Spinal cord (tissue), 10 donors: Measurements from ENCODE around the gene NFYB. TPM values are rescaled to one million over a fixed set of nuclear protein-coding genes. Genes with fewer than 3 reads are reported as not detected.

Experiments
- DNase-seq, 6 donors: peaks; one replicate each; pipeline versions ENCODE4 v3.0.0 to v3.0.0-alpha.2; 2013 to 2015; ENCODE audit warnings: low spot score in 6 of 6, low read depth in 4 of 6
- H3K27ac ChIP-seq: one replicate; pipeline ENCODE4 v1.5.1; 2013; ENCODE audit warnings: low read depth, low read length, control low read depth
- H3K27me3 ChIP-seq: one replicate; pipeline ENCODE4 v1.6.1; 2013; ENCODE audit warnings: low read length; ENCODE audit not compliant: control insufficient read depth, insufficient read depth
- H3K36me3 ChIP-seq: one replicate; pipeline ENCODE4 v1.6.1; 2013; ENCODE audit warnings: low read length; ENCODE audit not compliant: control insufficient read depth, insufficient read depth
- H3K4me1 ChIP-seq: one replicate; pipeline ENCODE4 v1.6.1; 2013; ENCODE audit warnings: low read length; ENCODE audit not compliant: control insufficient read depth, insufficient read depth
- H3K4me3 ChIP-seq: one replicate; pipeline ENCODE4 v1.5.1; 2013; ENCODE audit warnings: low read depth, low read length, control low read depth
- H3K9me3 ChIP-seq: one replicate; pipeline ENCODE4 v1.6.1; 2013; ENCODE audit warnings: low read length; ENCODE audit not compliant: control insufficient read depth, insufficient read depth
- WGBS: methylation state at CpG from one replicate; pipeline ENCODE4 v1.1.5; 2013; ENCODE audit warnings: missing lambda C conversion rate; ENCODE audit not compliant: insufficient coverage; 5-methylcytosine and 5-hydroxymethylcytosine counted together
- long read RNA-seq, 4 donors: transcript quantifications; one replicate each; lab custom pipeline, GENCODE V29; 2026
- polyA plus RNA-seq, 2 donors: library from polyadenylated mRNA; unstranded; fragments of 120-200 nt; gene quantifications; one replicate each; pipeline ENCODE4 v1.2.1, GENCODE V29; 2013; ENCODE audit not compliant: insufficient read length in 2 of 2
- total RNA-seq, 2 donors: library from RNA; depleted of rRNA in 1 of 2; stranded (reverse); fragments of 120-200 nt in 1 of 2; fragments of >200 nt in 1 of 2; gene quantifications; one replicate each; pipeline versions ENCODE4 v1.2.3 to v1.2.4, GENCODE V29; 2013 to 2014
- donor health status: healthy.

NFYB gene
- 10 to 100 TPM; 28.2 to 42.2 TPM for total RNA-seq
- 10 to 100 TPM; 61.3 to 74.7 TPM for polyA plus RNA-seq
- long read RNA-seq, donor 1, transcript NFYB-201 (8 exons, 3,512 nt) = major isoform, 10 of 13 reads
- long read RNA-seq, donor 1, partial matches to known transcripts = 0 of 13 reads
- long read RNA-seq, donor 1, other reads (novel, unspliced or antisense) = 0 of 13 reads
- long read RNA-seq, donor 2, partial matches to known transcripts = 0 of 5 reads
- long read RNA-seq, donor 2, other reads (novel, unspliced or antisense) = 0 of 5 reads
- long read RNA-seq, donor 3, partial matches to known transcripts = 0 of 5 reads
- long read RNA-seq, donor 3, other reads (novel, unspliced or antisense) = 0 of 5 reads
- long read RNA-seq, donor 4, transcript NFYB-201 (8 exons, 3,512 nt) = major isoform, 15 of 27 reads
- long read RNA-seq, donor 4, transcript NFYB-205 (8 exons, 1,727 nt) = minor isoform, 7 of 27 reads
- long read RNA-seq, donor 4, partial matches to known transcripts = 5 of 27 reads
- long read RNA-seq, donor 4, other reads (novel, unspliced or antisense) = 0 of 27 reads

DNA sequence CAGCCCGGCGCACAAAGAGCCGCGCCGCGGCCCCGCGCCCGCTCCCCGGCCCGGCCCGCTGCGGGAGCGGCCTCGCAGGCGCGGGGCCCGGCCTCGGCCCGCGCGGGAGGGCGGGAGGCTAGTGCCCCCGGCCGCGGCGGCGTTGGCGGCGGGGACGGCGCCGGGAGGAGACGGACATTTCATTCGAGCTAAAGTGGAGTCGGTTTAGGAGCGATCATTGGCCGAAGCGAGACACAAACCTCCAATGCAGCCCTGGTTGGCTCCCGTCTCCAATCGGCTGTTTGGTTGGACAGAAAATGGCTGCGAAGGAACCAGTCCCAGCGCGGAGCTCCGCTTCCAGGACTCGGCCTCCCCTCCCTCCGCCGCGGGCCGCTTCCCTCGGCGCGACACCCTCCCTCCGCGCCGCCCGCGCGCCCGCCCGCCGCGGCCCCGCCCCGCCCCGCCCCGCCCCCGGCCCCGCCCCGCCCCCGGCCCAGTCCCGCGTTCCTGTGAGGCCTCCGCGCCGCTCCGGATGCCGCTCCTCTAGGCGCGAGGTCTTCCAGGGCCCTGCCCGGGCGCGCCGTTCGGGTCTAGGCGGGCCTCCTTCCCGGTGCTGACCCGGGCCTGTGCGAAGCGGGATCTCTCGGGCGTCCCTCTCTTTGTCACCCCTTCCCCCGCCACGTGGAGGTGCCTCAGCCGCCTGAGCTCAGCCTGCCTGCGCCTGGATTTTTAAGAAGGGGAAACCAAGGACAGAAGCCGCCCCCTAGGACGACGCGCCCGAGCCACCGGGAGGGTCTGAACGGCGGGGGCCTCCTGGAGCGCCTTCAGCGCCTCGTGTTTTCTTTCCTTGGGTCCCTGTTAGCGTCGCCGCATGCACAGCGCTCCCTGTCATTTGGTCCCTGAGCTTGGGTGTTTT, at the start of gene NFYB:
TSS of gene NFYB (minus strand) at position 309 of the 895 bp plus-strand sequence. CDS start 2,757 bp downstream, outside the sequence.
- Histone ChIP-seq H3K4me1 (peaks cover 8% of the 10 kb centered on the region), H3K4me3 (peak within 1 kb of the TSS; percentile 68), H3K36me3 (peaks cover 3% of the 10 kb centered on the region), H3K27ac (peak within 1 kb of the TSS; percentile 88), H3K27me3 (no peaks in the 10 kb centered on the region), H3K9me3 (no peaks in the 10 kb centered on the region)
- WGBS = under 1% methylated on average over 88 of the region's 111 CpGs
- peak; percentile 88 to 99 (median 93) for DNase-seq

DNA sequence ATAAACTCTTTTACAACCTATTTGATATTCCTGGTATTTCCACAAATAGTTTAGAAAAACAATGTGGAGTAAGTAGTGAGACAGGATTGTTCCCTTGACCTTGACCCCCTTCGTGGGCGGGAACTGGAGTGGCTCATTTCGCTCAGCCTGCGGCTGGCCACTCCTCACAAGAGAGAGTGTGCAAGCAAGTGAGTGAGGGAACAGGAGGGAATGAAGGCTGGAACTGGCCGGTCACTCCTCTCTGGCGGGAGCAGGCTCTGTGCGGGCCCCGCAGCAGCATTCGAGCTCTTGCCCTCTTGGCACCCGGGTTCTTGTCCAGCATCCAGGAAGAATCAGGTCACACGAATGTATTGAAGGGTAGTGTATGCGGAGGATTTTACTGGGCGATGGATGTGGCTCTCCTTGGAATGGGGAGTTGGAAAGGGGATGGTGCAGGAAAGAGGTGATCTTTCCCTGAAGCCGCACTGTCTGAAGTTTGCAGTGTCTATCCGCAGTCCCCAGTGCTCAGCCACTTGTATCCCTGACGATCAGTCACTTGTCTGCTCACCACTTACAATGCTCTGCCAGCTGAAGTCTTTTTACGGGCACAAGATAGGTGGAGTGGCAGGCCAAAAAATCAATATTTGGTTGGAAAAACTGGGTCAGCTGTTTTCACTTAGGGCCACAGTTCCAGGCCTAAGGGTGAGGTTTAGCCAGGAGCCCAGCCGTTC, 49.6 kb upstream of the NFYB start:
- no peak overlapping the region for H3K4me3 ChIP-seq
- no peak overlapping the region for H3K27ac ChIP-seq
- no peaks in the 10 kb centered on the region for H3K36me3 ChIP-seq
- H3K27me3 ChIP-seq = no peaks in the 10 kb centered on the region
- DNase-seq = no peak
- H3K4me1 ChIP-seq = no peaks in the 10 kb centered on the region
- WGBS = over 99% methylated on average over 12 of the region's 18 CpGs
- H3K9me3 ChIP-seq = peaks cover 5% of the 10 kb centered on the region

DNA sequence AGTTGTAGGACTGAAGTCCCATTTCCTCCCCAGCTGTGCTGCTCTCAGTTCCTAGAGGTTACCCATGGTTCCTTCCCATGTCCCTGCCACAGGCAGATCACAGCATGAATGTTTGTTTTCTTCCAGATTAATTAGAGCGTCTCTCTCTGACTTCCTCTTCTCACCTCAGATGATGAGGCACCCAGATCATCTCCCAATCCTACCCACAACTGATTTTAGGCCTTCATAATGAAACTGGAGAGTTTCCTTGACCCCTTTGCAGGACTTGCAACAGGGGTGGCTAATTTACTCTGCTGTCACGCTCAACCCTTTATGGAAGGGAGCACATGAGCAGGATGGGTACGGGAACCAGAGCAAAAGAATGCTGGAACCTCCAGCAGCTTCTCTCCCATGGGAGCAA, 45.4 kb upstream of the NFYB start:
- H3K27me3 ChIP-seq = no peaks in the 10 kb centered on the region
- 81% methylated on average over 2 of the region's 3 CpGs for WGBS
- H3K4me3 ChIP-seq = no peak overlapping the region
- no peak overlapping the region for H3K27ac ChIP-seq
- no peaks in the 10 kb centered on the region for H3K36me3 ChIP-seq
- H3K9me3 ChIP-seq = peaks cover 5% of the 10 kb centered on the region
- H3K4me1 ChIP-seq = no peaks in the 10 kb centered on the region
- DNase-seq = no peak

DNA sequence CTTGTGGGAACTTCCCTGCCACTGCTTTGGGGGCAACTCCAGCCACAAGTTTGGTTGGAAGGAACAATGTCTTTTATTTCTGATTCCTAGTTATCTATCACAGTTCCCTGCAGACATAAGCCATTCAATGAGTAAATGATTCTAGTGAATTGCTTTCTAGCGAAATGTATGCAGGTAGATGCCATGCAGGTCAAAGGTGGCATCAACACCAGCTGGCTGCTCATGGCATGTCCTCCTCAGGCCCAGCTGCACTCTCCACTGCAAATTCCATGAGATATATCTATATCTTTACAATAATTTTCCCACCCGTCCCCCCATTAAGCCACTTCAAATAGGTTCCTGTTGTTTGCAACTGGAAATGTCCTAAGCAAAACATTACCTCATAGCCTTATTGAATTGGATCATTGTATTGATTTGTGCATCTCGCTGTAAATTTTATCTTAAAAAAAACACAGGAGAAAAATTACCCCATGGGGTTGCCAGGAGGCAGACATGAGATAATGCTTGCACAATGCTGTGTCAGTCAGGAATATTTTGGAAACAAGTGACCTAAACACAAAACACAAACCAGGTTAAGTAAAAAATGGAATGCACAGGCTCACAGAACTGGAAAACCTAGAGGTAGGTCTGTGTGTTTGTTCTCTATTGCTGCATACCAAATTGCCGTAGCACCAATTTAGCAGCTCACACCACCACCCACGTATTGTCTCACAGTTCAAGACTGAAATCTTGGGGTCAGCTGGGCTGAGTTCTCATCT, 44.8 kb upstream of the NFYB start:
- H3K4me1 ChIP-seq = peaks cover 3% of the 10 kb centered on the region
- WGBS = 100% methylated on average over 1 of the region's 5 CpGs
- no peaks in the 10 kb centered on the region for H3K36me3 ChIP-seq
- peaks cover 4% of the 10 kb centered on the region for H3K9me3 ChIP-seq
- no peaks in the 10 kb centered on the region for H3K27me3 ChIP-seq
- DNase-seq = no peak
- no peak overlapping the region for H3K27ac ChIP-seq
- H3K4me3 ChIP-seq = no peak overlapping the region

DNA sequence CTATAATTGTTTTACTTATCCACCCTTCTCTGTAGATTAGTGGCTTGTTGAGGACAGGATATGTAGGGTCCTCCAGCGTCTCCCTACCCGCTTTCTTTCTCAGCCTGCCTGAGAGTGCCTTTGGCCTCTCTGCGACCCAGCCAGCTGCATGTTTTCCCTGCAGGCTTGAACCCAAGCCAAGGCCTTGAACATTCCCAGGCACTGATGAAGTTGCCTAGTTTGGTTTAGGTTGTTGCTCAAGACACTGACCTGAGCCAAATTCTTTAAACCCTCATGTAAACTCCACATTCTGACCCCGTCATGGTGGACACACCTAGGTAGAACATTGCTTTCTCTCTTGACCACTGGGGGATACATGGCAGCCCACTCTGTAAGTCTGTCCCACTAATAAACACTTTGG, 44.1 kb upstream of the NFYB start:
- Histone ChIP-seq H3K27ac (no peak overlapping the region), H3K27me3 (no peaks in the 10 kb centered on the region), H3K4me3 (no peak overlapping the region), H3K36me3 (no peaks in the 10 kb centered on the region), H3K9me3 (no peaks in the 10 kb centered on the region), H3K4me1 (peaks cover 6% of the 10 kb centered on the region)
- DNase-seq = no peak
- 100% methylated on average over 1 of the region's 4 CpGs for WGBS

DNA sequence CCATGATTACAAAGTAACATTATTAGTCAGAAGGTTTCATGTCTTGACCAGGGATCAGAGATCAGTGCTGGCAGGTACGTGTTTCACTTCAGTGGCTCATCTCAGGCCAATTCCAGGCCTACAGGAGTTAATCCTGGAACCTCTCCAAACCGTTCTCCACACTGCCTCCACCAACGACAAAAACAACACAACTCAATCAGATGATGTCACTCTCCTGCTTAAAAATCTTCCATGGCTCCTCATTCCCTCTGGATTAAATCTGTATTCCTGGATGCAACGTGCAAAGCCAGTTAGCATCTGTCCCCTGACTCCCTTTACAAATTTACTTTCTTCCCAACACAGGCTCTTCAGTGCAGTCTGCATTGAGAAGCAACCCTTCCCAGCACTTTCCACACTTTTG, 43.3 kb upstream of the NFYB start:
- Histone ChIP-seq H3K4me3 (no peak overlapping the region), H3K4me1 (peaks cover 6% of the 10 kb centered on the region), H3K9me3 (no peaks in the 10 kb centered on the region), H3K27ac (no peak overlapping the region), H3K27me3 (no peaks in the 10 kb centered on the region), H3K36me3 (no peaks in the 10 kb centered on the region)
- no peak for DNase-seq
- WGBS = 32% methylated on average over 4 of the region's 4 CpGs

DNA sequence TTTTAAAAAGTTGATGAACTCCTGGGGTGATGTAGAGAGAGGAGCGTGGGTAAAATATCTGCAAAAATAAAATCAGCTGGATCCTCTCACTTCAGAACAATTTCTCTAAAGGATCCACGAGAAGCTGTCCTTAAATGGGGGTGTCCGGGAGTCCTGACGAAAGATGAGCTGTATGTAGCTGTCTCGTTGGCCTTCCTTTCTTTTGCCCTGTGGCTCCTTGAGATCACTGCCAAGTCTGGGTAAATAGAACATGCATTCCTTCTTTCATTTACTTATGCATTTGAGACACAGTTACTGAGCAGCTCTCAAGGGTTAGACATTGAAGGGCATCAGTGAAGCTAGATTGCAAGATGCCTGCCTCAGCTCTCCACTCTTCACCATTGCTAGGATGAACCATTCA, 42.4 kb upstream of the NFYB start:
- H3K27me3 ChIP-seq = no peaks in the 10 kb centered on the region
- H3K4me1 ChIP-seq = peaks cover 6% of the 10 kb centered on the region
- DNase-seq = no peak
- no CpG with 5 or more reads among the region's 5 CpGs for WGBS
- no peaks in the 10 kb centered on the region for H3K9me3 ChIP-seq
- no peak overlapping the region for H3K27ac ChIP-seq
- H3K4me3 ChIP-seq = no peak overlapping the region
- no peaks in the 10 kb centered on the region for H3K36me3 ChIP-seq

DNA sequence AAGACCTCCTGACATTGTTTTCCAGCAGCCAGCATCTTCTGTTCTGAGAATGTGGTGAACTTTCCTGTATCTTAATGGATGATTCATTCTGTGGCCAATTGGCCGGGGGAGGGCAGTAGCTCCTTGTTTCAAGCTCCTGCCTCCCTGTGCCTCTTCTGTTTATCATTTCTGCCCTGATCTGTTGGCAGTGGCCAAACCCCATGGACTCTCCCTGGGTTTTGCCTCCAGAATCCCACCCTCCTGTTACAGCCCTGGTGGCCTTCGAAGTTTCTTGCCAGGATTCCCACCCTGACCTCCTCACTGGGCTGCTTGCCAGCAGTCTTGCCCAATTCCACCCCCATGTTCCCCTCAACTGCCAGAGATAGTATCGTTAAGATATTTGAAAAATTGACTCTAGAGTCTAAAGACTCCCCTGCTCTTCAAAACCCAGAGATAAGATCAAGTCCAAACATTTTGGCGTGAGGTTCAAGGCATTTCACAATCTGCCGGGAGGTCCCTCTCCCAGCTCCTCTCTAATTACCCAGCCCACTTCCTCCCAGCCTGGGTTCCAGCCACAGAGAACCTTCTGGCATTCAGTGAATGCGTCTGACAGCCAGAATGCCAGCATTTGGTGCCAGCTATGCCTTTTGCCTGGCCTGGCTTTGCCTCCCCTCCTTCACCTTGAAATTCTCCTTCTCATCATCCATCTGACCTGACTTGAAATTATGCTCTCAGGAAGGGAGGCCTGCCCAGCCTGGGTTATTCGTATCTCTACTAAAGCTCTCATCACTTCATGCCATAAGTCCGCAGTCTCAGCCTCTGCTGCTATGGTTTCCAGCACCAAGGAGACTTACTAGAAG, 39.9 kb upstream of the NFYB start:
- peak in 1 of 6 donors; percentile 16 for DNase-seq
- Histone ChIP-seq H3K9me3 (no peaks in the 10 kb centered on the region), H3K27ac (no peak overlapping the region), H3K27me3 (no peaks in the 10 kb centered on the region), H3K4me1 (peaks cover 6% of the 10 kb centered on the region), H3K36me3 (no peaks in the 10 kb centered on the region), H3K4me3 (no peak overlapping the region)
- 76% methylated on average over 5 of the region's 8 CpGs for WGBS
